Brain microvascular endothelial cell (primary cell): ENCODE data around the gene CCNE1.

ENCODE experiments used
- DNase-seq: peaks from one replicate; pipeline ENCODE4 v3.0.0-alpha.2; 2020
- H3K27ac ChIP-seq: fragments of 250-450 bp; sonication (Bioruptor Pico); 2 replicates; pipeline ENCODE4 v1.5.1; 2020; ENCODE audit warnings: mild to moderate bottlenecking, moderate library complexity
- H3K27me3 ChIP-seq: fragments of 250-450 bp; sonication (Bioruptor Pico); replicated peaks from 2 replicates; pipeline ENCODE4 v1.5.1; 2020; ENCODE audit warnings: mild to moderate bottlenecking
- H3K36me3 ChIP-seq: fragments of 250-450 bp; sonication (Bioruptor Pico); replicated peaks from 2 replicates; pipeline ENCODE4 v1.5.1; 2020; ENCODE audit warnings: mild to moderate bottlenecking
- H3K4me3 ChIP-seq: 2 replicates; pipeline ENCODE4 v1.5.1; 2011; ENCODE audit warnings: low read depth, mild to moderate bottlenecking, control low read depth, low read length, moderate library complexity
- in situ Hi-C: cut with HindIII; loops from 2 replicates; pipeline ENCODE4 v1.10.0; 2017; ENCODE audit warnings: low sequenced_read_pairs, low pct_ligation_motif_present
- TF ChIP-seq, protein P1 (sequence below): IDR thresholded peaks from 2 replicates; pipeline ENCODE4 v1.5.1; 2011; ENCODE audit warnings: low read depth, mild to moderate bottlenecking, moderate library complexity, low read length, control low read depth, inconsistent platforms; ENCODE audit errors: missing control alignments

Gene CCNE1

DNA sequence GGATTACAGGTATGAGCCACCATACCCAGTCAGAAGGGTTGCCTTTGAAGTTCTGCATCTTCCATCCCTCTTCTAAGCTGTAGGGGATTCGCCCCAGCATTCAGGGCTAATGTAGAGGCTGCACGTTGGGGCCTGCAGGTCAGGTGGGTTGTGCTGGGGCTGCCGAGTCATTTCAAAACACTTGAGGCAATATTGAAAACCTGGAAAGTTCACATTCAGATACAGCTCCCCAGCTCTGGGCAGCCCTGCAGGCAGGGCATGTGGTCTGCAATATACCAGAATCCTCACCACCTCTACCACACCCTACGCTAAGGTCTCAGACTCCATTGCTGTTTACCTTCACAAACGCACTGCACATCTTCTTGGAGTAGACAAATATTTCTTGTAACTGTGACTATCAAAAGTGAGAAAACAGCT lies 24.6 kb downstream of the CCNE1 start:
- TF ChIP-seq, protein P1, sequence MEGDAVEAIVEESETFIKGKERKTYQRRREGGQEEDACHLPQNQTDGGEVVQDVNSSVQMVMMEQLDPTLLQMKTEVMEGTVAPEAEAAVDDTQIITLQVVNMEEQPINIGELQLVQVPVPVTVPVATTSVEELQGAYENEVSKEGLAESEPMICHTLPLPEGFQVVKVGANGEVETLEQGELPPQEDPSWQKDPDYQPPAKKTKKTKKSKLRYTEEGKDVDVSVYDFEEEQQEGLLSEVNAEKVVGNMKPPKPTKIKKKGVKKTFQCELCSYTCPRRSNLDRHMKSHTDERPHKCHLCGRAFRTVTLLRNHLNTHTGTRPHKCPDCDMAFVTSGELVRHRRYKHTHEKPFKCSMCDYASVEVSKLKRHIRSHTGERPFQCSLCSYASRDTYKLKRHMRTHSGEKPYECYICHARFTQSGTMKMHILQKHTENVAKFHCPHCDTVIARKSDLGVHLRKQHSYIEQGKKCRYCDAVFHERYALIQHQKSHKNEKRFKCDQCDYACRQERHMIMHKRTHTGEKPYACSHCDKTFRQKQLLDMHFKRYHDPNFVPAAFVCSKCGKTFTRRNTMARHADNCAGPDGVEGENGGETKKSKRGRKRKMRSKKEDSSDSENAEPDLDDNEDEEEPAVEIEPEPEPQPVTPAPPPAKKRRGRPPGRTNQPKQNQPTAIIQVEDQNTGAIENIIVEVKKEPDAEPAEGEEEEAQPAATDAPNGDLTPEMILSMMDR: no peak
- Histone ChIP-seq H3K27ac (no peak overlapping the region), H3K27me3 (no peaks in the 10 kb centered on the region), H3K36me3 (no peaks in the 10 kb centered on the region), H3K4me3 (no peak overlapping the region)
- no peak for DNase-seq
- in situ Hi-C loops: no loop called here

GRCh38 chr19:29837448-29837981 lies 25.7 kb downstream of the CCNE1 start:
- in situ Hi-C loops: no loop called here
- Histone ChIP-seq H3K4me3 (no peak overlapping the region), H3K27me3 (no peaks in the 10 kb centered on the region), H3K27ac (no peak overlapping the region), H3K36me3 (no peaks in the 10 kb centered on the region)
- DNase-seq: no peak
- TF ChIP-seq, protein P1: no peak

DNA sequence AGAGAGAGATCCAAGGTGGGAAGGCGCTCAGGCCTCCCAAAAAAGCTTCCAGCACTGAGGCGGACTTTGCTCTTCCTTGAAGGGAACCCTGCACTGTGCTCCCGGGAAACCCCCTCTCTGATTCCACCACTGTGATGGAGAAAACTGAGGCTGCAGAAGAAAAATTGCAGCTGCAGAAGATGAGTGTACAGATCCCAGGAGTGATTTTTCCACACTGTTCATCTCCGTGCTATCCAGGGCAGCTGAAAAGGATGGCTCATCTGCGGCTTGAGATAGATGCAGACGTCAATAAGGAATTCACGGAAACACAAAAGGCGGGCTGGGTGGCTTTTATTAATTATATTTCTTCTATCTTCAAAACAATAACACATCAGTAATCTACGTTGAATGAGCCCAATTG lies 26.2 kb downstream of the CCNE1 start:
- Histone ChIP-seq H3K36me3 (no peaks in the 10 kb centered on the region), H3K27me3 (no peaks in the 10 kb centered on the region), H3K27ac (no peak overlapping the region), H3K4me3 (no peak overlapping the region)
- TF ChIP-seq, protein P1: no peak
- in situ Hi-C loops: no loop called here
- DNase-seq: no peak

- Histone ChIP-seq H3K27me3 (no peaks in the 10 kb centered on the region), H3K27ac (no peak overlapping the region), H3K4me3 (no peak overlapping the region), H3K36me3 (no peaks in the 10 kb centered on the region)
- TF ChIP-seq, protein P1: no peak
- in situ Hi-C loops: no loop called here
- DNase-seq: no peak
These were observed 28.5 kb downstream of the CCNE1 start for GRCh38 chr19:29840066-29840950.

GRCh38 chr19:29841209-29841558 lies 29.4 kb downstream of the CCNE1 start:
- H3K36me3 ChIP-seq: no peaks in the 10 kb centered on the region
- peak; percentile 5 for DNase-seq
- in situ Hi-C loops: no loop called here
- no peak overlapping the region for H3K27ac ChIP-seq
- TF ChIP-seq, protein P1: no peak
- no peaks in the 10 kb centered on the region for H3K27me3 ChIP-seq
- no peak overlapping the region for H3K4me3 ChIP-seq
